GM12878 (cell line): ENCODE measurements around the gene RPS6KA2. TPM values are rescaled to one million over a fixed set of nuclear protein-coding genes. Genes with fewer than 3 reads are reported as not detected.

Experiments used
- ATAC-seq: fragments of 200-7000 bp; cut with Tn5 transposase; 3 replicates; pipeline ENCODE4 v1.9.1; 2020; ENCODE audit warnings: mild to moderate bottlenecking, moderate library complexity
- BruUV-seq: library from RNA; stranded (reverse); fragments of 400-500 nt; replicated peaks from 2 replicates; lab custom pipeline; 2021; lab: Mats Ljungman, UMichigan
- CTCF ChIA-PET: fragments of 300-600 bp; sonication (Branson Sonifier 250); formaldehyde crosslinking; extraction: SDS; loops from one replicate; lab custom pipeline; 2021; ENCODE audit warnings: inconsistent platforms; lab: Yijun Ruan, JAX
- POLR2A ChIA-PET: fragments of 350-600 bp; formaldehyde crosslinking; extraction: SDS; loops from one replicate; lab custom pipeline; 2021; ENCODE audit warnings: inconsistent platforms; lab: Charles Lee
- RAD21 ChIA-PET: fragments of 300-600 bp; sonication (Branson Sonifier 250); formaldehyde crosslinking; loops from one replicate; lab custom pipeline; 2023; ENCODE audit warnings: antibody characterized with exemption; ENCODE audit not compliant: unreplicated experiment; lab: Charles Lee
- SMC1A ChIA-PET: fragments of 300-600 bp; sonication (Branson Sonifier 250); formaldehyde crosslinking; loops from one replicate; lab custom pipeline; 2023; ENCODE audit not compliant: unreplicated experiment, uncharacterized antibody; lab: Charles Lee
- DNase-seq: peaks from one replicate; pipeline ENCODE4 v3.0.0-alpha.2; 2011; ENCODE audit warnings: low read depth, low spot score
- FAIRE-seq: peaks from 3 replicates; lab custom pipeline; 2011; peaks lifted over from hg19 to GRCh38; lab: Jason Lieb, UNC
- H2AFZ ChIP-seq: 2 replicates; pipeline ENCODE4 v1.6.0; 2011; ENCODE audit warnings: low read depth, low read length, control low read depth; ENCODE audit not compliant: control insufficient read depth
- H3K27ac ChIP-seq: 2 replicates; pipeline ENCODE4 v1.5.1; 2011; ENCODE audit warnings: control low read depth; ENCODE audit not compliant: control insufficient read depth, insufficient read depth
- H3K27me3 ChIP-seq, 2 experiments: replicated peaks in 1 of 2; 2 replicates each; pipeline versions ENCODE4 v1.6.0 to v1.6.1; 2011; ENCODE audit warnings: low read length in 1 of 2; ENCODE audit not compliant: control insufficient read depth in 2 of 2, insufficient read depth in 2 of 2
- H3K36me3 ChIP-seq, 2 experiments: 2 replicates each; pipeline ENCODE4 v1.5.1; 2011; ENCODE audit warnings: low read length in 1 of 2; ENCODE audit not compliant: control insufficient read depth in 2 of 2, insufficient read depth in 2 of 2
- H3K4me1 ChIP-seq: 2 replicates; pipeline ENCODE4 v1.6.1; 2011; ENCODE audit warnings: mild to moderate bottlenecking, low read length, moderate library complexity, mixed read lengths; ENCODE audit not compliant: control insufficient read depth, insufficient read depth
- H3K4me2 ChIP-seq: 2 replicates; pipeline ENCODE4 v1.6.0; 2011; ENCODE audit warnings: control low read depth; ENCODE audit not compliant: control insufficient read depth, insufficient read depth
- H3K4me3 ChIP-seq: fragments of 200-600 bp; sonication (generic); 2 replicates; pipeline ENCODE4 v1.5.1; 2016
- H3K79me2 ChIP-seq: 2 replicates; pipeline ENCODE4 v1.6.0; 2011; ENCODE audit warnings: low read length; ENCODE audit not compliant: control insufficient read depth, insufficient read depth
- H3K9ac ChIP-seq: 2 replicates; pipeline ENCODE4 v1.8.0; 2011; ENCODE audit warnings: low read length, control low read depth, mixed read lengths; ENCODE audit not compliant: control insufficient read depth, insufficient read depth
- H3K9me3 ChIP-seq: replicated peaks from 3 replicates; pipeline ENCODE4 v1.5.1; 2011; ENCODE audit warnings: mild to moderate bottlenecking, low read length; ENCODE audit not compliant: control insufficient read depth, insufficient read depth
- H4K20me1 ChIP-seq: 2 replicates; pipeline ENCODE4 v1.6.0; 2011; ENCODE audit not compliant: control insufficient read depth, insufficient read depth
- CREM ChIP-seq: IDR thresholded peaks from 2 replicates; pipeline ENCODE4 v1.6.1; 2014; ENCODE audit warnings: antibody characterized with exemption, low read depth
- ESRRA ChIP-seq: IDR thresholded peaks from 2 replicates; pipeline ENCODE4 v1.6.1; 2012; ENCODE audit warnings: mild to moderate bottlenecking, low read length, improper control_type of control experiment
- EZH2 ChIP-seq: IDR thresholded peaks from 2 replicates; pipeline ENCODE4 v1.6.1; 2012; ENCODE audit warnings: low read depth, mild to moderate bottlenecking, control low read depth, inconsistent platforms, low read length, borderline replicate concordance; ENCODE audit not compliant: control insufficient read depth
- MAX ChIP-seq: IDR thresholded peaks from 2 replicates; pipeline ENCODE4 v1.6.1; 2012; ENCODE audit warnings: low read depth, low read length, improper control_type of control experiment
- MTA2 ChIP-seq: fragments of 450-650 bp; IDR thresholded peaks from 2 replicates; pipeline ENCODE4 v1.6.1; 2016; ENCODE audit warnings: low read depth, mild to moderate bottlenecking, moderate library complexity
- MTA3 ChIP-seq: IDR thresholded peaks from 2 replicates; pipeline ENCODE4 v1.6.1; 2012; ENCODE audit warnings: low read length, inconsistent platforms, borderline replicate concordance
- SUZ12 ChIP-seq: fragments of 200-600 bp; sonication (generic); IDR thresholded peaks from one replicate; pipeline ENCODE4 v1.6.1; 2018; ENCODE audit warnings: antibody characterized with exemption, mild to moderate bottlenecking; ENCODE audit not compliant: unreplicated experiment
- ZBTB4 ChIP-seq: fragments of 450-650 bp; formaldehyde crosslinking; IDR thresholded peaks from 2 replicates; pipeline ENCODE4 v1.4.0; 2022; ENCODE audit warnings: mild to moderate bottlenecking, moderate library complexity
- ZSCAN29 ChIP-seq: fragments of 450-650 bp; IDR thresholded peaks from 2 replicates; pipeline ENCODE4 v1.6.1; 2017; ENCODE audit warnings: mild to moderate bottlenecking, moderate library complexity
- WGBS: methylation state at CpG from one replicate; pipeline ENCODE4 v1.1.6; 2016; ENCODE audit warnings: low lambda C conversion rate; ENCODE audit not compliant: insufficient replicate concordance, insufficient coverage; ENCODE audit errors: missing lambda C conversion rate; 5-methylcytosine and 5-hydroxymethylcytosine counted together
- in situ Hi-C: fragments of 300-500 bp; cut with MboI; formaldehyde crosslinking; loops from 9 replicates; pipeline ENCODE4 v1.14.3; 2018; ENCODE audit warnings: mixed read lengths
- intact Hi-C: fragments of 100-400 bp; cut with micrococcal nuclease; formaldehyde crosslinking; loops from one replicate; pipeline ENCODE4 v1.14.2; 2022; ENCODE audit not compliant: unreplicated experiment
- polyA plus RNA-seq, 11 experiments: library from polyadenylated mRNA; depleted of rRNA in 4 of 11; unstranded in 6 of 11; stranded (reverse) in 5 of 11; fragments of >200 nt; fragmentation: Nextera tagmentation in 4 of 11; fragmentation: Illumina TruSeq in 1 of 11; extraction: Ambion mirVana in 4 of 11; extraction: Trizol in 1 of 11; gene quantifications; 1 replicate in 1 of 11; 2 replicates in 10 of 11; pipeline versions ENCODE4 v1.2.1 to v1.2.3, GENCODE V29; 2011 to 2016; ENCODE audit warnings: inconsistent platforms in 2 of 11, missing spikeins in 2 of 11, low read depth in 1 of 11
- total RNA-seq, 4 experiments: library from RNA; depleted of rRNA in 3 of 4; stranded (reverse); fragments of >200 nt in 3 of 4; fragmentation: Illumina TruSeq in 1 of 4; extraction: Trizol in 1 of 4; gene quantifications; 2 replicates each; pipeline versions ENCODE4 v1.2.1 to v1.2.3, GENCODE V29; 2013 to 2021

RPS6KA2 gene
- total and polyA plus RNA-seq, 10 of the 15 experiments (the other 5 are each of a cell fraction or from before 2014, with no cell fraction given): 0.02 to 1.0 (median 0.22) TPM; not detected in 1

- ChIA-PET POLR2A (interaction anchor here (0.6 to 2.8 kb wide), 4 partner anchors 37 to 69 kb away, joined by 3 to 24 read pairs (median 6); partner anchors contain the start of gene SFT2D1), RAD21 (interaction anchor here (0.7 to 4.3 kb wide), 10 partner anchors 20 to 105 kb away, joined by 3 to 73 read pairs (median 12); no protein-coding TSS in a partner anchor), SMC1A (interaction anchor here (1.0 to 6.9 kb wide), 18 partner anchors 13 to 102 kb away, joined by 3 to 79 read pairs (median 7); partner anchors contain the start of gene PRR18), CTCF (interaction anchor here (0.9 to 7.4 kb wide), 11 partner anchors 8 to 103 kb away, joined by 3 to 211 read pairs (median 12); partner anchors contain the start of gene PRR18)
- FAIRE-seq (no peak), DNase-seq (no peak), ATAC-seq (no peak)
- Histone ChIP-seq H3K9me3 (no peaks in the 10 kb centered on the region), H3K9ac (no peak overlapping the region), H3K79me2 (peaks cover 39% of the 10 kb centered on the region), H3K36me3 (no peaks in the 10 kb centered on the region), H3K4me2 (no peak overlapping the region), H2AFZ (no peak overlapping the region), H3K4me3 (no peak overlapping the region), H3K27me3 (no peaks in the 10 kb centered on the region), H3K4me1 (peaks cover 2% of the 10 kb centered on the region), H3K27ac (no peak overlapping the region), H4K20me1 (no peaks in the 10 kb centered on the region)
- in situ Hi-C loops: no loop called here
- intact Hi-C loops: no loop called here
- WGBS: 100% methylated on average over 1 of the region's 1 CpG
- no peak for TF ChIP-seq ESRRA
- TF ChIP-seq MTA3: no peak
- BruUV-seq: no TSS peak
Observed at GRCh38 chr6:166379103-166379586, 247.9 kb downstream of the RPS6KA2 start.

- Histone ChIP-seq H3K4me1 (no peaks in the 10 kb centered on the region), H3K9me3 (no peaks in the 10 kb centered on the region), H4K20me1 (no peaks in the 10 kb centered on the region), H3K4me2 (no peak overlapping the region), H2AFZ (no peak overlapping the region), H3K27ac (no peak overlapping the region), H3K9ac (no peak overlapping the region), H3K27me3 (no peaks in the 10 kb centered on the region), H3K36me3 (no peaks in the 10 kb centered on the region), H3K4me3 (no peak overlapping the region), H3K79me2 (peaks cover 37% of the 10 kb centered on the region)
- ChIA-PET RAD21 (interaction anchor here (1.6 to 3.4 kb wide), 3 partner anchors 23 to 102 kb away, joined by 6 to 16 read pairs (median 13); no protein-coding TSS in a partner anchor), POLR2A (interaction anchor here (0.9 to 2.4 kb wide), 3 partner anchors 26 to 51 kb away, joined by 3 to 8 read pairs (median 4); no protein-coding TSS in a partner anchor), CTCF (interaction anchor here (1.1 to 7.4 kb wide), 8 partner anchors 13 to 101 kb away, joined by 3 to 211 read pairs (median 5); partner anchors contain the start of gene PRR18), SMC1A (interaction anchor here (1.0 to 6.9 kb wide), 8 partner anchors 11 to 64 kb away, joined by 3 to 79 read pairs (median 7); no protein-coding TSS in a partner anchor)
- DNase-seq: no peak
- FAIRE-seq: no peak
- no TSS peak for BruUV-seq
- WGBS: 61% methylated on average over 2 of the region's 2 CpGs
- intact Hi-C loops (no loop called here), in situ Hi-C loops (no loop called here)
- ATAC-seq: no peak
- TF ChIP-seq ZSCAN29: no peak
- TF ChIP-seq MTA2: no peak
- TF ChIP-seq ZBTB4 (CRISPR knock-in tag): no peak
- no peak for TF ChIP-seq MAX
- no peak for TF ChIP-seq CREM
- TF ChIP-seq EZH2: no peak
- no peak for TF ChIP-seq SUZ12
Observed at GRCh38 chr6:166377721-166378120, 249.3 kb downstream of the RPS6KA2 start.
